Activated CD4-positive, CD25-positive, alpha-beta regulatory T cell (primary cell): ENCODE measurements around the gene DHRSX.
"Not testable (repeated sequence)": the region's sequence is repeated elsewhere in the genome, so short reads cannot be mapped to it uniquely, and the experiment has no call there.

Source experiments
- DNase-seq, 4 experiments: peaks; one replicate each; lab custom pipeline; 2025; lab: John Stamatoyannopoulos, UW

DHRSX gene

DNA sequence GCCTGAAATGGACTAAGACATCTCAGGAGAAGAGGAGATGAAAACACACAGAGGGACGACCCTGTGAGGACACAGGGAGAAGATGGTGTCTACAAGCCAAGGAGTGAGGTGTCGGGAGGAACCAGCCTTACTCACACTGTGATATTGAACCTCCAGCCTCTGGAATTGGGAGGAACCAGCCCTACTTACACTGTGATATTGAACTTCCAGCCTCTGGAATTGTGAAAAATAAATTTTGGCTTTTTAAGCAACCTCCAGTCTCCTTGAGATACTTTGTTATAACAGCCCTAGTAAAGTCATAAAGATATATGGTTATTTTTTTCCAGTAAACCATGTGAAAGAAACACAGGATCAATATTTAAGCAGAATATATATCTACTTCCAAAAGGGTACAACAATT is 76.5 kb downstream of the DHRSX start:
- DNase-seq = no peak

DNA sequence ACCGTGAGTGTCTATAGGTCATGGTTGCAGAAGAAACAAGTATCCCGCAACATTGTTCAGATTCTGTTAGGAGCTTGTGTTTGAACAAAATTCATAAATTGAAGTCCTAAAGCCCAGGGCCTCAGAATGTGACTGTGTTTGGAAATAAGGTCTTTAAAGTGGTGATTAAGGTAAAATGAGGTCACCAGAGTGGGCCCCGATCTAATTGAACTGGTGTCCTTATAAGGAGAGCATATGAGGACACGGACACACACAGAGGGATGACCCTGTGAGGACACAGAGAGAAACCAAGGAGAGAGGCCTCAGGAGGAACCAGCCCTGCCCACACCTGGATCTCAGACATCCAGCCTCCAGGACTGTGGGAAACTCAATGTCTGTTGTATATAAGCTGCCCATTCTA is 76.9 kb downstream of the DHRSX start:
- DNase-seq = no peak

DNA sequence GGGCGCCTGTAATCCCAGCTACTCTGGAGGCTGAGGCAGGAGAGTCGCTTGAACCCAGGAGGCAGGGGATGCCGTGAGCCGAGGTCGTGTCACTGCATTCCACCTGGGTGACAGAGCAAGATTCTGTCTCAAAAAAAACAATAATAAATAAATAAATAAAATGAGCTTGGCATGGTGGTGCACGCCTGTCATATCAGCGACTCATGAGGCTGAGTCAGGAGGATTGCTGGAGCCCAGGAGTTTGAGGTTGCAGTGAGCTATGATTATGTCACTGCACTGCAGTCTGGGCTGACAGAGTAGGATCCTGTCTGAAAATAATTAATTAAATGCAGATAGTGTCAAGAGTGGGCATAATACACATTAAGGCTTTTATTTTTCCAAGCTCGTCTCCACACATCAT is 77.5 kb downstream of the DHRSX start:
- DNase-seq = no peak

DNA sequence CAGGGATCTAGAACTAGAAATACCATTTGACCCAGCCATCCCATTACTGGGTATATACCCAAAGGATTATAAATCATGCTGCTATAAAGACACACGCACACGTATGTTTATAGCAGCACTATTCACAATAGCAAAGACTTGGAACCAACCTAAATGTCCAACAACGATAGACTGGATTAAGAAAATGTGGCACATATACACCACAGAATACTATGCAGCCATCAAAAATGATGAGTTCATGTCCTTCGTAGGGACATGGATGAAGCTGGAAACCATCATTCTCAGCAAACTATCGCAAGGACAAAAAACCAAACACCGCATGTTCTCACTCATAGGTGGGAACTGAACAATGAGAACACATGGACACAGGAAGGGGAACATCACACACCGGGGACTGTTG is 81.4 kb downstream of the DHRSX start:
- not testable (repeated sequence) for DNase-seq

DNA sequence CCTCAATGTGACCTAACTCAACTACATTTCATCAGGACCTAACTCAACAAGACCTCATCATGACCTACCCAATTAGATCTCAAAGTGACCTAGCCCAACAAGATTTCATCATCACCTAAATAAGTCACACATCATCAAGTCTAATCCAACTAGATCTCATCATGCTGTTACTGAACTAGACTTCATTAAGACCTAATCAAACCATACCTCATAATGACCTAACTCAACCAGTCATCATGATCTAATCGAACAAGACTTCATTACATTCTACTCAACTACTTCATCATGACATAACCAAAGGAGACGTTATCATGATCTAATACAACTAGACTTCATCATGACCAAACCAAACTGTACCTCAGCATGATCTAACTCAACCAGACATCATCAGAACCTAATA is 82.8 kb downstream of the DHRSX start:
- DNase-seq = no peak

DNA sequence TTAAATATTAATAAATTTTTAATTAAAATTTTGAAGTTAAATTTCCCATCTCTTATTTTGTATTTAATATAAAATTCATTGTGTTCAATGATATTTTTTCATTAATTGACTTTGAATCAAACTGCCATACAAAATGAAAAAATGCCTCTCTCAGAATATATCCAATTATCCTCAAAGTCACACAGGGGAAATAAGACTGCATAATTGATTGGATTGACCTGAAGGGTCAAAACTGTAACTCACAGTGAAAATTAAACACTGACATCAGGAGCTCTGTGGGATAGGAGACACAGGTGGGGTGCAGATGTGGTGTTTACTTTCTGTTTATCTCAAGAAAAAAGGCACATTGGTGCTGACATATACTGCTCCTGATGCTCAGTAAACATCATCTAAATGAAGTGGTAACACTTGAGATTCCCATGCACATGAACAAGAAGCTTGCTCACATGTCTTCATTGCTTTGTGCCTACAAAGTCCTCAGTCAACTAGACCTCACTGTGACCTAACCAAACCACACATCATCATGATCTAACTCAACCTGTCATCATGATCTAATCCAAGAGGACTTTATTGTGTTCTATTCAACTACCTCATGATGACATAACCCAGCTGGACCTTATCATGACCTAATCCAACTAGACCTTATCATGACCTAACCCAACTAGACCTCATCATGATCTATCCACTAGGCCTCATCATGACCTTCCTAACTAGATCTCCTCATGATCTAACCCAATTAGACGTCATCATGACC is 83.7 kb downstream of the DHRSX start:
- DNase-seq = no peak

DNA sequence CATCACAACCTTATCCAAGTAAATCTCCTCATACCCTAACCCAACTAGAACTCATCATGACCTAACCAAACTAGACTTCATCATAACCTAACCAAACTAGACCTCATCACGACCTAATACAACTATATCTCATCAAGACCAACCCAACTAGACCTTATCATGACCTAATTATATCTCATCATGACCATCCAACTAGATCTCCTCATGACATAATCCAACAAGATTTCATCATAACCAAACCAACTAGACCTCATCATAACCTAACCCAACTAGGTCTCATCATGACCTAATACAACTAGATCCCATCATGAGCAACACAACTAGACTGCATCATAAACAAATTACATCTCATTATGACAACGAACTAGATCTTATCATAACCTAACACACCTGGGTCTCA is 86.4 kb downstream of the DHRSX start:
- DNase-seq = no peak

DNA sequence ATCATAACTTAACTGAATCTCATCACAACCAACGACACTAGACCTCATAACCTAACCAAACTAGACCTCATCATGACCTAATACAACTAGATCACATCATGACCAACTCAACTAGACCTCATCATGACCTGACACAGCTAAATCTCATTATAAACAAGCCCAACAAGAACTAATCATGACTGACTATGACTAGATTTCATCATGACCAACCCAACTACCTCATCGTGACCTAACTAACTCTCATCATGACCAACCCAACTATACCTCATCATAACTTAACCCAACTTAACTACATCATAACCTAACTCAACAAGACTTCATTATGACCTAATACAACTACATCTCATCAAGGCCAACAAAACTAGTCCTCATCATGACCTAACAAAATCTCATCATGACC is 86.8 kb downstream of the DHRSX start:
- DNase-seq = no peak

DNA sequence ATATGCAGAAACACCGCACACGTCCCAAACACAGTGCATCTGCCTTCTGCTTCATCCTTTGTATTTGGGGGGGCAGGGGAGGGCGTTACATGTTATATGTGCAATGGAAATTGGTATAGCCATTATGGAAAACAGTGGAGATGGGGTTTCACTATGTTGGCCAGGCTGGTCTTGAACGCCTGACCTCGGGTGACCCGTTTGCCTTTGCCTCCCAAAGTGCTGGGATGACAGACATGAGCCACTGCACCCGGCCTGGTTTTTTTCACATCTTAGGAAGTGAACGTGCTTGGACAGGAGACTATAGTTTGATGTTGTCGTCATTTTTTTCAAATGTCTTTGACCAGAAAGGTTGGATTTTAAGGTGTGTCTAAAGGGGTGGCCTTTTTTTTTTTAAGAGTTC is 88.6 kb downstream of the DHRSX start:
- DNase-seq = no peak

DNA sequence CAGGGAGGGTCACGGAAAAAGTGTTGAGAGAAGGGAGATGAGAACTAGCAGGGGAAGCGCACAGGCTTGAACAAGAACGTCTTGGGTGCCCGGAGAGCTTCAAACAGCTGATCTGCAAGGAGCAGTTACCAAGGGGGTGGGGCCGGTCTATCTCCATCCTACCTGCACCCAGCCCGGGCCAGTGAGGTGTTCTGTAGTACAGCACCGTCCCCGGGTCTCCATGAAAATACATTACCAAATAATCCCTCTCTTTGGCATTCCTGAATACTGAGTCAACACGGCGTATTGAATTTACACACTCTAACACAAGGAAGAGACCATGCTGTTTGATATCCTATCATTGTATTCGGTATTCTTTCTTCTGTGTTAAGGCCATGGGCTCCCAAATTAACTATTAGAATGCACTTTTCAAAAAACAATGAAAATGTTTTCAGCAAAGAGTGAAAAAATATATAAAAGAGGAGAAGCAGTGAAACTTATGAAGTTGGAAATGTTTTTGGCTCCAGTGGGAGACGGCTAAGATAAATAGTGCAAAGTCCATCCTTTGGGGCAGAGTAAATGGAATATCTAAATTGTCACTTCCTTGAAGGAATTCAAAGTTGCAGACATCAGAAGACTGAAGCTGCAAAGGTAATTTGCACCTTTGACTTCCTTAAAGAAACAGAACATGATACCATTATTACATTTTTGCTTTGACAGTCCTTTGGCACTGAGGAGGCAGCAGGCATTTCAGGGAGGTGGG is 90.3 kb downstream of the DHRSX start:
- DNase-seq = no peak

DNA sequence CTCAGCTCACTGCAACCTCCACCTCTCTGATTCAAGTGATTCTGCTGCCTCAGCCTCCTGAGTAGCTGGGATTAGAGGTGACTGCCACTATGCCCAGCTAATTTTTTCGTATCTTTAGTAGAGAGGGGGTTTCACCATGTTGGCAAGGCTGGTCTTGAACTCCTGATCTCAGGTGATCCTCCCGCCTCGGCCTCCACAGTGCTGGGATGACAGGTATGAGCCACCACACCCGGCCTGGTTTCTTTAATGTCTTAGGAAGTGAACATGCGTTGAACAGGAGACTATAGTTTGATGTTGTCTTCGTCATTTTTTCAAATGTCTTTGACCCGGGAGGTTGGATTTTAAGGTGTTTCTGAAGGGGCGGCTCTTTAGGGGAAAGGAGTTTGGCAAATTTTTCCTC is 91.0 kb downstream of the DHRSX start:
- no peak for DNase-seq

DNA sequence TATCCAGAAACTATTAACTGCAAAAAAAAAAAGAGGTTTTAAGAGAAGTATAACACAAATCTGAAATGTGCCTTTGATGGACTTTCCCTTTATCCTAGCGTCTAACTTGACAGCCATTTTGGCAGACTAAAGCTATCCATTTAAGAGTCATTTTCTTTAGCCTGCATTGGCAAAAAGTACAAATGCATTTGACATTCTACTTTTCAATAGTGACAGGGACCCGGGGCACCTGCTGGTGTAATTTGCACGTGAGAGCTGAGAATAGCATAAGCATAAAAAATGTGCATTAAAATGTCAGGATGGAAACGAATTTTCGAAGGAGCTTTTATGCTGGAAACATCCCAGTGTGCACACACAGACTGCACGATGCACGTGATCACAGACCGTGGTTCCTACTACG is 91.9 kb downstream of the DHRSX start:
- DNase-seq = no peak

DNA sequence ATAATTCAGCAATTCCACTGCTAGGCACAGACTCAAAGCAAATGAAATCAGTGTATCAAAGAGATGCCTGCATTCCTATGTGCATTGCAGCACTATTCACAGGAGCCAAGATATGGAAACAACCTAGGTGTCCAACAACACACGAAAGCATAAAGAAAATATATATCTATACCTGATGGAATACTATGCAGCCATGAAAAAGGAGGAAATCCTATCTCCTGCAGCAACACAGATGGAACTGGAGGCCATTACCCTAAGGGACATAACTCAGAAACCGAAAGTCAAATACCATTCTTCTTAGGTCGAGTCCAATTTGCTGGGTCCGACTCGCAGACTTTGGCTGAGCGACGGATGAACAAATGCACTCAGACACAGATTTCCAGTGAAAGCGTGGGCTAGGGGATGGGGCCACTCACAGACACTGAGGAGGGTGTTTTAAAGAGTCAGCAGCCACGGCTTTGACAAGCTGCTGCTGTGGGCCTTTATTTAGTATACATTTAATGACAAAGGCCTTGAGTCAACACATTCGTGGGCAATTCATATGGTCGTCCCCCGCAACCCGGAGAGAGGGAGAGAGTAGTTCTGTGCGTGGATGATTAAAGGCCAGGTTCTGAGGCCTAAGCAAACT is 93.8 kb downstream of the DHRSX start:
- no peak for DNase-seq

DNA sequence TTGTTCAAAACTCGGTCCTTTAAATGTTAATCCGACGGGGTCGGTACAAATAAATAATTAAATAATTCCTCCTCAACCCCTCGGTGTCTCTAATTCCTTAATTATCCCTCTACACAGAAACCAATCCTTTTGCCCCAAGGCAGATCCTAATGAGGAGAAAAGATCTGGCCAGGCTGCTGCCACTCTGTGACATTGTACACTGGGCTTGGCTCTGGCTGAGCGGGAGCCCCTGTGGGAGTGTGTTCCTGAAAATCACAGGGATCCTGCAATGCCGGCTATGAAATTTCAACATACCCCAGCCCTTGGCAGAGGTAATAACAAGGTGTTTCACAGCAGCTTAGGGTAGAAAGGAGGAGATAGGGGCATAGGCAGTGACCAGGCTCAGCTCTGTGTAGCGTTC is 96.0 kb downstream of the DHRSX start:
- no peak for DNase-seq

DNA sequence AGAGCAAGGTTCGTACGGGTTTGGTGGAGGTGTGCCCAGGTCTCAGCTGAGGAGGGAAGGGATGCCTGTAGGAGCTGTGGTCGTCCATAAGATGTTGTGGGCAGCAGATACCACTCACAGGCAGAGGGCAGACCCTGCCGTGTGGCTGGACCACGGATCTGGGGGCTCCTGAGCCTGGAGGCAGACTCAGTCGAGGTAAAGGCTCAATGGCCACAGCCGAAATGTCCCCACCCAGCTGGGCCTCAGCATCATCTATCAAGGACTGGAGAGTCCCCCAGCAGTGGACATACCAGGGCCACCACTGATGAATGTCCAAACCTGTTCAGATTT is 98.5 kb downstream of the DHRSX start:
- no peak for DNase-seq

DNA sequence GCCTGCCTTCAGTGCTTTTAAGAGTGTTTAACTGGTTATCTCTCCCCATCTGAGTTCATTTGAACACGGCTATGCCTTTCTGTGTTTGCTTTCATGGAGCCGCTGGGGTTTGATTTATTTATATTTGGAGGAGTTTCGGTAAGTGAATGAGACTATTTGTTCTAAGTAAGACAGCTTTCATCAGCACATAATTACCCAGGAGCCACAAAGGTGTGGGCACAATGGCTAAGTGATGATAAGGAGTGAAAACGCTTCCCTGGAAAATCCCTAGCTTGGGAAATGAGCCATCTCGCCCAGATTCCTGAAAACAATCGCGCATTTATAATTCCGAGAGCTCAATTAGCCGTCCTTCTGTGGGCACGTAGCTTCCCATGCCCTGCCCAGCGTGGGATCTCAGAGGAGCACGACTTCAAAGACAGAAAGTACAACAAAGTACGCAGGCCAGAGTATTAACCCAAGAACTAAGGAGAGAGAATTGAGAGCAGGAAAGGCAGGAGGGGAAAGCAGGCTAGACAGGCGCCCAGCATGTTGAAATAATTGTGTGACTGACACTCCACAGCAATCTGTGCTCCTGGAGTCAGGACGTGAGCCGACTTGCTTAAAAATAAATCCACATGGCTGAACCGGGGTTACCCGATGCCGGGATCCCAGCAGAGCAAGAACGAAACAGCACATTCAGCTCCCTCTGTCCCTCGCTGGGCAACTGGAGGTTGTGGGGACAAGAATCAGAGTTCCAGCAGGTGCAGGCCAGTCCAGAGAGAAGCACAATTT is 99.0 kb downstream of the DHRSX start:
- no peak for DNase-seq

DNA sequence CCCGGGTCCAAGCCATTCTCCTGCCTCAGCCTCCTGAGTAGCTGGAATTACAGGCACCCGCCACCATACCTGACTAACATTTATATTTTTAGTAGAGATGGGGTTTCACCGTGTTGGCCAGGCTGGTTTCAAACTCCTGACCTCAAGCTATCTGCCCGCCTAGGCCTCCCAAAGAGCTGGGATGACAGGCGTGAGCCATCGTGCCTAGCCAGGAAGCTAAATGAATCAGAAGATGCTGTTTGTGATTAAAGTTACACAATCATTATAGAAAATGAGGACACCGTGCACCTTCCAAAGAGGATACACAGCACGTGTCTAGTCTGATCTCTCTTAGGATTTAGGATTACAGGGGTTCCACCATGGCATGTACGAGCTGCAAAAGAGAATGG is 99.6 kb downstream of the DHRSX start:
- no peak for DNase-seq

DNA sequence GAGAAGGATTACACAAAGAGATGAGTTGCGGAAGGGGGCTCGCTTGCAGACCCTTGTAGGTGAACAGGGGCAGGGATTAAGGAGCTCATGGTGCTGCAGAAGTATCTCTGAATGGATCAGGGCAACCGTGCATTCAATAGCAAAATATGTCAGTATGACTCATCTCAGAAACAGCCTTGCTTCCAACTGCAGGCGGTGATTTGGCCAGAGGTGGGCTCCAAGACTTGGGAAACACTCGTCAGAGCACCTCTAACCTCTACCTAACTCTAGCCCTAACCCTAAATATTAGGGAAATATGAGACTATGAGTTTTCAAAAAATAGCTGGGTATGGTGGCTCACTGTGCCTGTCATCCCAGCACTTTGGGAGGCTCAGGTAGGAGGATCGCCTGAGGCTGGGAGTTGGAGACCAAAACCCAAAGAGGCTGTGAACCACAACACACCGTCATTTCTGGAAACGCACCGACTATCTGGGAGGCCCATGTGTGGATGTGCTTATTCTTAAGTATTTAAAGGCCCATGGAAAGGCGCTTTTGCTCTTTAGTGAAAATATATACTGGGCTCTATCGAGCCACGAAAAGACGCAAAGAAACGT is 102.6 kb downstream of the DHRSX start:
- DNase-seq = no peak

DNA sequence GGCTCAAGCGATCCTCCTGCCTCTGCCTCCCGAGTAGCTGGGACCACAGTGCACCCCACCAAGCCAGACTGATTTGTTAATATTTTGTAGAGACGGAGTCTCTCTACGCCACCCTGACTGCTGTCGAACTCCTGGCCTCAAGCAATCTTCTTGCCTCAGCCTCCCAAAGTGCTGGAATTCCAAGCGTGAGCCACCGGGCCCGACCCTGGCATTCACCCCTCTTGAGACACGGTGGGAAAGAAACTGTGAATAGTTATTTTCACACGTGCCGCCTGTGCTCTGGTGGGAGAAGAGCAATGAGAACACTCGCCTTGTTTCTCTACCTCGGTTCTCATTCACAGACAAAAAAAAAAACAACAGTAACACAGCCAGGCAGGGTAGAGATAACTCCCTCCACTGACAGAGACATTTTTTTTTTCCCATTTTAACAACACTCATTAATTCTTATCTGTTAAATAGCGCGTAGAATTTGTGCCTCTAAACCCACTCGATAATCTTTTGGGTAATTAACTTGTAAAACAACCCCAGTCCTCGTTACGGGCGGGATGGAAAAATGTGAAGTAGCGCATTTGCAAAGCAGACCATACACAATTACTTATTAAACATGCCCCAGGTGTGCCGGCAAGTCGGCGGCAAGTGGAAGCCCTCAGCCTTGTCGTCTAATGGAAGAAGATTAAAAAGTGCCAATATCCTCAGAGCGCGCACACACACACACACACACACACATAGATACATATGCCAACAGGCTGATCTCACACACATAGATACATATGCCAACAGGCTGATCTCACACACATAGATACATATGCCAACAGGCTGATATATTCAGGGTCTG is 103.3 kb downstream of the DHRSX start:
- DNase-seq = no peak

DNA sequence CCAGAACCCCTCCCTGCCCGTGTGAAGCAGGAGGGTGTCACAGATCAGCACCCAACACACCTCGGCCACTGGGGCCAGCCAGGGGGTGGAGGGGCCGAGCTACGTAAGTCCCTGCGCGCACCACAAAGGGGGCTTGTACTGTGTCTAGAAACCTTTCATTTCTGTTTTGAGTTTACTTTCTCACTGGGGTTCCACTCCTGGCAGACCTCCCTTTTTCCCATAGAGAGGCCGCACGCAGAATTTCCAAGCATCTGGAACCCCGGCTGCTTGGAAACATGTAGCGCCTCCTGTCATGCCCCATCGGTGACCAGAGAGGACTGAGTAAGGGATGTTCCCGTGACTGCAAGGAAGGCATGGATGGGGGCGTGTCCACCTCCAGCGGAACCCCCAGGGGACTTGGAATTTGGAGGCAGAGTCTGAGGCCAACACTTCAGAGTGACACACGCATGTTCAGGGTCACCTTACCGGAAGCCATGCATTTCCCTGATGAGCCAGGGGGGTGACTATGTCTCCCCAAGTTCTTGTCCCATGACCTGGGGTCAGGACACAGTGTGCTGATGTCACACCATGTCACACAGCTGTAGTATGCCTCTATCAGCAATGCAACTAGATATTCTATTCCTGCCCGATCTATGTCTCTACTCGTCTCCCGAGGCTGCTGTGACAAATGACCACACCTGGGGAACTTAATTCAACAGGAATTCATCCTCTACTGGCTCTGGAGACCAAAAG is 105.3 kb downstream of the DHRSX start:
- no peak for DNase-seq
